HCT116 (cell line): ENCODE results near the gene FBXO24. TPM values are rescaled to one million over a fixed set of nuclear protein-coding genes. Genes with fewer than 3 reads are reported as not detected.

Experiments
- ATAC-seq: fragments of 200-7000 bp; cut with Tn5 transposase; 2 replicates; pipeline ENCODE4 v1.9.1; 2020; ENCODE audit warnings: mild to moderate bottlenecking, moderate library complexity
- BruUV-seq: library from RNA; stranded (reverse); fragments of 400-500 nt; replicated peaks from 2 replicates; lab custom pipeline; 2021; lab: Mats Ljungman, UMichigan
- CTCF ChIA-PET: fragments of 300-600 bp; sonication (Branson Sonifier 250); formaldehyde crosslinking; loops from one replicate; lab custom pipeline; 2021; ENCODE audit warnings: antibody characterized with exemption; lab: Charles Lee
- POLR2A ChIA-PET: fragments of 300-600, 350-600 bp; sonication (Branson Sonifier 250); formaldehyde crosslinking; loops from one replicate; lab custom pipeline; 2021; ENCODE audit warnings: antibody characterized with exemption; lab: Charles Lee
- RAD21 ChIA-PET, 2 experiments: fragments of 300-600 bp; sonication (Branson Sonifier 250); formaldehyde crosslinking; loops; one replicate each; lab custom pipeline; 2023; ENCODE audit warnings: low total read pairs in 2 of 2; ENCODE audit not compliant: uncharacterized antibody in 2 of 2, unreplicated experiment in 2 of 2, low non-redundant PET in 1 of 2; lab: Charles Lee
- DNase-seq: peaks from one replicate; pipeline ENCODE4 v3.0.0-alpha.2; 2010; ENCODE audit warnings: low read depth, low spot score
- H2AFZ ChIP-seq: fragments of 200-600 bp; shearing (Covaris generic), sonication (generic); 2 replicates; pipeline ENCODE4 v1.6.1; 2017; ENCODE audit warnings: low read depth, mixed run types, mixed read lengths, antibody characterized with exemption, low read length; ENCODE audit not compliant: poor library complexity, severe bottlenecking
- H3K27ac ChIP-seq: 2 replicates; pipeline ENCODE4 v1.5.1; 2012; ENCODE audit warnings: low read depth, low read length
- H3K27me3 ChIP-seq: fragments of 200-600 bp; sonication (generic); 2 replicates; pipeline ENCODE4 v1.6.1; 2016; ENCODE audit warnings: mixed run types, low read length, mixed read lengths; ENCODE audit not compliant: insufficient read depth
- H3K36me3 ChIP-seq, 2 experiments: fragments of 200-500 bp in 1 of 2; fragments of 200-600 bp in 1 of 2; sonication (Bioruptor generic) in 1 of 2; sonication (generic) in 1 of 2; 2 replicates each; pipeline versions ENCODE4 v1.5.1 to v1.6.1; 2014 to 2016; ENCODE audit warnings: low read length in 2 of 2, inconsistent platforms in 1 of 2, mixed read lengths in 1 of 2, mixed run types in 1 of 2; ENCODE audit not compliant: insufficient read depth in 2 of 2, control insufficient read depth in 1 of 2
- H3K4me1 ChIP-seq, 2 experiments: fragments of 200-600 bp in 1 of 2; sonication (generic) in 1 of 2; 2 replicates each; pipeline versions ENCODE4 v1.5.1 to v1.6.1; 2012 to 2017; ENCODE audit warnings: low read length in 2 of 2, inconsistent platforms in 1 of 2, mild to moderate bottlenecking in 1 of 2, mixed read lengths in 1 of 2, mixed run types in 1 of 2, moderate library complexity in 1 of 2; ENCODE audit not compliant: insufficient read depth in 2 of 2, control insufficient read depth in 1 of 2
- H3K4me2 ChIP-seq: fragments of 200-600 bp; sonication (generic); 2 replicates; pipeline ENCODE4 v1.6.1; 2017; ENCODE audit warnings: mixed run types, low read length, mixed read lengths
- H3K4me3 ChIP-seq, 2 experiments: fragments of 200-600 bp in 1 of 2; sonication (generic) in 1 of 2; replicated peaks in 1 of 2; 2 replicates each; pipeline ENCODE4 v1.5.1; 2011 to 2016; ENCODE audit warnings: low read length in 2 of 2, control low read depth in 1 of 2, low read depth in 1 of 2, mild to moderate bottlenecking in 1 of 2, mixed read lengths in 1 of 2, mixed run types in 1 of 2
- H3K79me2 ChIP-seq: fragments of 200-600 bp; sonication (generic); 2 replicates; pipeline ENCODE4 v1.6.1; 2017; ENCODE audit warnings: mild to moderate bottlenecking, mixed run types, low read length, moderate library complexity, mixed read lengths; ENCODE audit not compliant: insufficient read depth
- H3K9ac ChIP-seq: fragments of 200-600 bp; sonication (generic); 2 replicates; pipeline ENCODE4 v1.6.1; 2016; ENCODE audit warnings: low read length, mixed read lengths
- H3K9me2 ChIP-seq: fragments of 200-600 bp; sonication (generic), shearing (Covaris generic); 2 replicates; pipeline ENCODE4 v1.6.1; 2017; ENCODE audit warnings: mixed run types, mild to moderate bottlenecking, moderate library complexity; ENCODE audit not compliant: insufficient read depth
- H3K9me3 ChIP-seq, 2 experiments: fragments of 200-500 bp in 1 of 2; fragments of 200-600 bp in 1 of 2; sonication (Bioruptor generic) in 1 of 2; sonication (generic) in 1 of 2; 2 replicates each; pipeline ENCODE4 v1.6.1; 2014 to 2017; ENCODE audit warnings: low read length in 2 of 2, mixed read lengths in 2 of 2, inconsistent platforms in 1 of 2, low read depth in 1 of 2, mild to moderate bottlenecking in 1 of 2, mixed run types in 1 of 2, moderate library complexity in 1 of 2; ENCODE audit not compliant: control insufficient read depth in 1 of 2, insufficient read depth in 1 of 2
- H4K20me1 ChIP-seq: fragments of 200-600 bp; sonication (generic), shearing (Covaris generic); 2 replicates; pipeline ENCODE4 v1.6.1; 2017; ENCODE audit warnings: mixed run types, mild to moderate bottlenecking, moderate library complexity; ENCODE audit not compliant: insufficient read depth
- ATF3 ChIP-seq: IDR thresholded peaks from 2 replicates; pipeline ENCODE4 v1.6.1; 2012
- CBX3 ChIP-seq: IDR thresholded peaks from 2 replicates; pipeline ENCODE4 v1.6.1; 2012; ENCODE audit warnings: low read depth
- EGR1 ChIP-seq: IDR thresholded peaks from 2 replicates; pipeline ENCODE4 v1.6.1; 2012; ENCODE audit warnings: low read depth
- MAX ChIP-seq: IDR thresholded peaks from 2 replicates; pipeline ENCODE4 v1.6.1; 2012
- RAD21 ChIP-seq: IDR thresholded peaks from 2 replicates; pipeline ENCODE4 v1.6.1; 2012; ENCODE audit warnings: low read depth, mild to moderate bottlenecking
- ZBTB33 ChIP-seq: IDR thresholded peaks from 2 replicates; pipeline ENCODE4 v1.6.1; 2011; ENCODE audit warnings: mild to moderate bottlenecking, low read length, moderate library complexity; ENCODE audit not compliant: insufficient replicate concordance; ENCODE audit errors: extremely low read depth
- intact Hi-C: fragments of 100-400 bp; cut with micrococcal nuclease; formaldehyde crosslinking; loops from 2 replicates; pipeline ENCODE4 v1.10.0; 2022
- total RNA-seq: library from RNA; stranded (reverse); gene quantifications from one replicate; pipeline ENCODE4 v1.2.1, GENCODE V29; 2021; ENCODE audit not compliant: unreplicated experiment

Gene FBXO24
- total RNA-seq, 1 experiment from 2014 or later, result 2.1 TPM

GRCh38 chr7:100589341-100589947 lies 3.3 kb downstream of the FBXO24 start (continued):
- TF ChIP-seq ZBTB33 (no peak), RAD21 (no peak)

- Histone ChIP-seq H3K9me3 (no peaks in the 10 kb centered on the region), H3K27me3 (no peaks in the 10 kb centered on the region), H3K36me3 (no peaks in the 10 kb centered on the region), H3K9ac (no peak overlapping the region), H4K20me1 (no peaks in the 10 kb centered on the region), H3K79me2 (peaks cover 2% of the 10 kb centered on the region; the same call in 1 of the 2 replicates), H3K4me2 (no peak overlapping the region), H3K27ac (no peak overlapping the region), H3K4me3 (no peak overlapping the region), H3K4me1 (peaks cover 0 to 6% of the 10 kb centered on the region in 2 experiments; a peak in 3 of 4 replicates), H3K9me2 (no peaks in the 10 kb centered on the region), H2AFZ (no peak overlapping the region)
- ChIA-PET RAD21 (no interaction called here), POLR2A (no interaction called here), CTCF (no interaction called here)
- ATAC-seq (no peak), DNase-seq (no peak)
- intact Hi-C loops, result no loop called here
- TF ChIP-seq EGR1 (no peak), ATF3 (no peak), ZBTB33 (no peak), CBX3 (no peak), MAX (no peak), RAD21 (no peak)
- BruUV-seq, result no TSS peak
Observed at GRCh38 chr7:100590077-100590737, 4.1 kb downstream of the FBXO24 start.
